ENCODE results near the gene TMEM132D. TPM values are rescaled to one million over a fixed set of nuclear protein-coding genes. Genes with fewer than 3 reads are reported as not detected.

TMEM132D gene
- total RNA-seq, 1 experiment from 2014 or later: not detected

- ChIA-PET CTCF (no interaction called here), POLR2A (ENCODE audit: low non-redundant PET) (no interaction called here)
- Histone ChIP-seq H3K36me3 (ENCODE audit: insufficient read depth, low read length, poor library complexity, severe bottlenecking) (no peaks in the 10 kb centered on the region), H3K9me3 (ENCODE audit: low read depth, low read length, poor library complexity, severe bottlenecking) (peaks cover 22% of the 10 kb centered on the region), H3K27me3 (replicated peaks; ENCODE audit: insufficient read depth, low read depth, low read length, poor library complexity) (no peaks in the 10 kb centered on the region), H3K4me3 (ENCODE audit: low read depth, low read length, poor library complexity, severe bottlenecking) (no peak overlapping the region), H3K4me1 (ENCODE audit: insufficient read depth, low read length, poor library complexity, severe bottlenecking) (no peaks in the 10 kb centered on the region), H3K27ac (ENCODE audit: low read depth, low read length, poor library complexity, severe bottlenecking) (no peak overlapping the region)
- intact Hi-C loops (cut with micrococcal nuclease; ENCODE audit: unreplicated experiment): no loop called here
- TF ChIP-seq EZH2 (IDR thresholded peaks at IDR 0.05; ENCODE audit: borderline replicate concordance, low read depth, low read length, poor library complexity, severe bottlenecking) (no peak), CTCF (conservative IDR thresholded peaks at IDR 0.05; ENCODE audit: low read depth, low read length) (no peak)
- no TSS peak for BruUV-seq (replicated peaks)
- no peak for DNase-seq (ENCODE audit: low spot score)
These were observed 480.7 kb downstream of the TMEM132D start for GRCh38 chr12:129423041-129423580.

- no TSS peak for BruUV-seq (replicated peaks)
- CTCF ChIA-PET: no interaction called here
- intact Hi-C loops (cut with micrococcal nuclease; ENCODE audit: unreplicated experiment): no loop called here
- Histone ChIP-seq H3K36me3 (ENCODE audit: insufficient read depth, low read length, poor library complexity, severe bottlenecking) (no peaks in the 10 kb centered on the region), H3K27ac (ENCODE audit: low read depth, low read length, poor library complexity, severe bottlenecking) (no peak overlapping the region), H3K27me3 (replicated peaks; ENCODE audit: insufficient read depth, low read depth, low read length, poor library complexity) (no peaks in the 10 kb centered on the region), H3K4me1 (ENCODE audit: insufficient read depth, low read length, poor library complexity, severe bottlenecking) (no peaks in the 10 kb centered on the region), H3K4me3 (ENCODE audit: low read depth, low read length, poor library complexity, severe bottlenecking) (no peak overlapping the region), H3K9me3 (ENCODE audit: low read depth, low read length, poor library complexity, severe bottlenecking) (peaks cover 7% of the 10 kb centered on the region)
- POLR2A ChIA-PET (ENCODE audit: low non-redundant PET): no interaction called here
- TF ChIP-seq CTCF (conservative IDR thresholded peaks at IDR 0.05; ENCODE audit: low read depth, low read length) (no peak), EZH2 (IDR thresholded peaks at IDR 0.05; ENCODE audit: borderline replicate concordance, low read depth, low read length, poor library complexity, severe bottlenecking) (no peak)
- DNase-seq (ENCODE audit: low spot score): no peak
These were observed 490.5 kb downstream of the TMEM132D start for GRCh38 chr12:129413295-129413694.

- Histone ChIP-seq H3K4me3 (ENCODE audit: low read depth, low read length, poor library complexity, severe bottlenecking) (no peak overlapping the region), H3K27ac (ENCODE audit: low read depth, low read length, poor library complexity, severe bottlenecking) (no peak overlapping the region), H3K9me3 (ENCODE audit: low read depth, low read length, poor library complexity, severe bottlenecking) (peaks cover 12% of the 10 kb centered on the region), H3K36me3 (ENCODE audit: insufficient read depth, low read length, poor library complexity, severe bottlenecking) (no peaks in the 10 kb centered on the region), H3K4me1 (ENCODE audit: insufficient read depth, low read length, poor library complexity, severe bottlenecking) (no peaks in the 10 kb centered on the region), H3K27me3 (replicated peaks; ENCODE audit: insufficient read depth, low read depth, low read length, poor library complexity) (no peaks in the 10 kb centered on the region)
- CTCF ChIA-PET: no interaction called here
- POLR2A ChIA-PET (ENCODE audit: low non-redundant PET): no interaction called here
- no peak for TF ChIP-seq EZH2 (IDR thresholded peaks at IDR 0.05; ENCODE audit: borderline replicate concordance, low read depth, low read length, poor library complexity, severe bottlenecking)
- no peak for TF ChIP-seq CTCF (conservative IDR thresholded peaks at IDR 0.05; ENCODE audit: low read depth, low read length)
- DNase-seq (ENCODE audit: low spot score): no peak
- no TSS peak for BruUV-seq (replicated peaks)
- intact Hi-C loops (cut with micrococcal nuclease; ENCODE audit: unreplicated experiment): no loop called here
These were observed 494.5 kb downstream of the TMEM132D start for GRCh38 chr12:129409281-129409680.
